Stimulated activated CD4-positive, alpha-beta T cell treated with anti-CD3 and anti-CD28 coated beads, TNF-alpha, amount 100 ng/mL, for 4 hours (primary cell): ENCODE measurements around the gene DNAAF5.
"Not testable (repeated sequence)": the region's sequence is repeated elsewhere in the genome, so short reads cannot be mapped to it uniquely, and the experiment has no call there.

Experiments
- DNase-seq, 3 experiments: peaks; one replicate each; pipeline ENCODE4 v3.0.0-alpha.2; 2020; ENCODE audit warnings: low read depth in 3 of 3

Gene DNAAF5

DNA sequence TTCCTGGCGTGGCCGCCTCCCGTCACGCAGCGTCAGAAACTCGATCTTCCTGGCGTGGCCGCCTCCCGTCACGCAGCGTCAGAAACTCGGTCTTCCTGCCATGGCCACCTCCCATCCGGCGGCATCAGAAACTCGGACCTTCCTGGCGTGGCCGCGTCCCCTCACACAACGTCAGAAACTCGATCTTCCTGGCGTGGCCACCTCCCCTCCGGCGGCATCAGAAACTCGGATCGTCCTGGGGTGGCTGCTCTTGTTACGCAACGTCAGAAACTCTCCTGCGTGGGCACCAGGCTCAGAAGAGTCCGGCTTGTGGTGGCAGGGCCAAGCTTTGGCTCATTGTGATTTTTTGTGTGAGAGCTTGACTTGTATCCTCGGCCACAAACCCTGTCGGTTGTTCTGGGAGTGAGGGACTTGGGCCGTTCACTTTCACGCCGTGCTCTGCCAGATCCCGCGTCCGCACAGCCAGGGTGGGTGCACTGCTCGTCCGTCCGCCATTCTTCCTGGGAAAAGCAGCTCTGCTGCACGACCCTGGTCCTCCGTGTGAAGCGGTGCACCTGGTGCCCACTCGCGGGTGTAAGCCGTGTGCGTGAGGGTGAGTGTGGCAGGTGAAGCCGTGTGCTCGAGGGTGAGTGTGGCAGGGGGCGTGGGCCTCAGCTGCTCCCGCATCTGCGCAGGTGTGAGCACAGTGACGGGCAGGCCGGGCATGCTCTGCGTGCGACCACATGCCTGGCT, 56.4 kb downstream of the DNAAF5 start:
- DNase-seq, result no peak

- DNase-seq, result no peak
These were observed 57.3 kb downstream of the DNAAF5 start for GRCh38 chr7:783556-784490.

DNA sequence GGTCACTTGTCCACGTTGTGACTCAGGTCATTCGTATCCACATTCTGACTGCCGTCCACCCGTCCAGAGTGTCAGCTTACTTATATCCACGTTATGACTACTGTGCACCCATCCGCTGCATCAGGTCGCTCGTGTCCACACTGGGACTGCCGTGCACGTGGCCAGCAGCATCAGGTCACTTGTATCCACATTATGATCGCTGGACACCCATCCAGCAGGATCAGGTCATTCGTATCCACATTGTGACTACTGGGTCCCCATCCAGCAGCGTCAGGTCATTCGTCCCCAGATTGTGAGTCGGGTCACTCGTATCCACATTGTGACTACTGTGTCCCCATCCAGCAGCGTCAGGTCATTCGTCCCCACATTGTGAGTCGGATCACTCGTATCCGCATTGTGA, 58.5 kb downstream of the DNAAF5 start:
- DNase-seq, result no peak

DNA sequence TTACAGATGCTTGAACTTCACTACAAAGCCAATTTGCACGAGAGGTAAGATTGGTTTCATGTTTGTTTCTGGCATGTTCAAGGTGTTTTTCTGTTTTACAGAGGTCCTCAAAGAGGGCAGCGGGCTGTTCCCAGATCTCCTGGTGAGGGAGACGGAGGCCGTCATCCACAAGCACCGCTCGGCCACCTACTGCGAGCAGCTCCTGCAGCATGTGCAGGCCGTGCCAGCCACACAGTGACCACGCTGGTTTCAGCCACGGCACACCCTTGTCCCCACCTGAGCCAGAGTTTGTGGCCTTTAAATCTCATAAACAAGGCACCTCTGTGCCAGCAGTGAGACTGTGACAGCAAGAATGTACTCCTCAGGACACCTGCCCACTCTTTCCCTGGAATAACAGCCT, 58.9 kb downstream of the DNAAF5 start:
- no peak for DNase-seq

- DNase-seq, result peak; percentile 53 to 59 (median 57)
These were observed 60.2 kb downstream of the DNAAF5 start for GRCh38 chr7:786472-787255.

GRCh38 chr7:787332-788240, 61.1 kb downstream of the DNAAF5 start:
- DNase-seq, result no peak

DNA sequence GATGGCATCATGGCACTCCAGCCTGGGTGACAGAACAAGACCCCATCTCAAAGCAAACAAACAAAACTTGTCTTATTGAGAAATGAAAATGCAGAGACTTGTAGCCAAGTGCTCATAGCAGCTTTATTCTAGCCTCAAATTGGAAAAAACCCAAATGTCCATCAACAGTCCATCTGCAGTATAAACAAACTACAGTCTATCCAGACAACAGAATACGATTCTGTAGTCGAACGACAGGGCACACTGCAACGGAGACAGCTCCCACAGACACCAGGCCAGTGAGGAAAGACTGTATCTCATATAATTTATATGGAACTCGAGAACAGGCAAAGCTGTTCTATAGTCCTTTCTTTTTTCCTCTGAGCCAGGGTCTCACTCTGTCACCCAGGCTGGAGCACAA, 65.0 kb downstream of the DNAAF5 start:
- no peak for DNase-seq

DNA sequence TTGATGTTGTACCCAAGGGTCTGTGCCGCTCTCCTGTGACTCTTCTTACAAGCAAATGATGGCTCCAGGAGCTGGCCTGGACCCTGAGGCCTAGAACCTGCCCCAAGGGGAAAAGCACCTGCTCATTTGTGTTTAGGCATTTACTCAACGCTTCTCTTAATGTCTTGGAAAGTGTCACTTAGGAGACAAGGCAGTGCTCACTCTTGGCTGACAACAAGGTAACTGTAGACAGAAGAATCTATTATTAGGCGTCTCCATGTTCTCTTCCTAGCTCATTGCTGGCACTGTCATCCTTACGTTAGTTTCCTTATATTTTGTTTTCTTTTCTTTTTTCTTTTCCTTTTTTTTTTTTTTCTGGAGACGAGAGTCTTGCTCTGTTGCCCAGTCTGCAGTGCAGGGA, 67.7 kb downstream of the DNAAF5 start:
- DNase-seq, result no peak

DNA sequence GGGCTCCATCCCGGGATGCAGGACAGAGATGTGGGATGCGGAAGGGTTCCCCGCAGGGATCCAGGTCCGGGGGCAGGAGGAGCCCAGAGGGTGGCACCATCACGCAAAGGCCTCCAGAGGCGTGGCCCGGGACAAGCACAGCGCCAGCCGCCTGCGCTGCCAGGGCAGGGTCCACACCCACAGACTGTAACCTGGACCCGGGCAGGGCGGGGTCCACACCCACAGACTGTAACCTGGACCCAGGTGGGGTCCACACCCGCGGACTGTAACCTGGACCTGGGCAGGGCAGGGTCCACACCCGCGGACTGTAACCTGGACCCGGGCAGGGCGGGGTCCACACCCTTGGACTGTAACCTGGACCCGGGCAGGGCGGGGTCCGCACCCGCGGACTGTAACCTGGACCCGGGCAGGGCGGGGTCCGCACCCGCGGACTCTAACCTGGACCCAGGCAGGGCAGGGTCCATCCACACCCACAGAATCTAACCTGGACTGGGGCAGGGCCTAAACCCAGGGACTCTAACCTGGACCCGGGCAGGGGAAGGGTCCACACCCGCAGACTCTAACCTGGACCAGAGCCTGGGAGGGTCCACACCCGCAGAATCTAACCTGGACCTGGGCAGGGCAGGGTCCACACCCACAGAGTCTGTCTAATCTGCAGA, 68.3 kb downstream of the DNAAF5 start:
- no peak for DNase-seq

GRCh38 chr7:796434-797169, 70.1 kb downstream of the DNAAF5 start:
- DNase-seq, result not testable (repeated sequence)

GRCh38 chr7:798921-799470, 72.5 kb downstream of the DNAAF5 start:
- no peak for DNase-seq

- no peak for DNase-seq
These were observed 74.2 kb downstream of the DNAAF5 start for GRCh38 chr7:800692-801091.

- not testable (repeated sequence) for DNase-seq
These were observed 74.9 kb downstream of the DNAAF5 start for GRCh38 chr7:801351-801750.

DNA sequence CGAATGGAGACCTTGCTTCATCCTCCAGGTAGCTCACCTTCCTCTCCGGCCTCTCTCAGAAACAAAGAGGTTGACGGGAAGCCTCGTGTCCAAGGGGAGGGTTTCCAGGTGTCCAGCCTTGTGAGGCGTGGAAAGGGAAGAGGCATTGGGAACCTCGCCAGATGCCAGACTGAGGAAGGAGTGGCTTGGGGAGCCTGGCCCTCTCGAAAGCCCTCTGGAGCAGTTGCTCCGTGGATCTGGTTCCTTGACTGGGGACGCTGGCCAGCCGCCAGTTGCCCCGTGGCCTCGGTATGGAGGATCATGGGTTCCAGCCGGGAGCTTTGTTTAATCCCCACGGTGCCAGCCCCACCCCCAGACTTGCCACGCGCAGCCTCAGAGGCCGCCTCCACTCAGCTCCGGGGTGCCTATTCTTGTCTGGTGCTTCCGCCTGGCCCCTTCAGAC, 75.5 kb downstream of the DNAAF5 start:
- no peak for DNase-seq

- no peak for DNase-seq
These were observed 76.2 kb downstream of the DNAAF5 start for GRCh38 chr7:802500-803242.

- DNase-seq, result no peak
These were observed 76.7 kb downstream of the DNAAF5 start for GRCh38 chr7:803243-803635.

DNA sequence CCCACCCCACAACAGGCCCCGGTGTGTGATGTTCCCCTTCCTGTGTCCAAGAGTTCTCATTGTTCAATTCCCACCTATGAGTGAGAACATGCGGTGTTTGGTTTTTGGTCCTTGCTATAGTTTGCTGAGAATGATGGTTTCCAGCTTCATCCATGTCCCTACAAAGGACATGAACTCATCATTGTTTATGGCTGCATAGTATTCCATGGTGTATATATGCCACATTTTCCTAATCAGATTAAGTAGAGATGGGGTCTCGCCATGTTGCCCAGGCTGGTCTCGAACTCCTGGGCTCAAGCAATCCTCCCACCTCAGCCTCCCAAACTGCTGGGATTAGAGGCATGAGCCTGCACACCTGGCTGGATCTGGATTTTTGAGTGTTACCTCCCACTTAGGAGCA, 77.3 kb downstream of the DNAAF5 start:
- DNase-seq, result not testable (repeated sequence)

- DNase-seq, result no peak
These were observed 78.8 kb downstream of the DNAAF5 start for GRCh38 chr7:805261-805660.
